GM12873 (cell line): ENCODE measurements around the gene RAB24.

Experiments
- CTCF ChIP-seq: IDR thresholded peaks from 2 replicates; pipeline ENCODE4 v1.5.1; 2012; ENCODE audit warnings: low read depth, mild to moderate bottlenecking, moderate library complexity, low read length, control low read depth; ENCODE audit not compliant: insufficient read depth; ENCODE audit errors: missing control alignments

RAB24 gene

GRCh38 chr5:177308740-177309139, 5.2 kb upstream of the RAB24 start:
- no peak for TF ChIP-seq CTCF

- TF ChIP-seq CTCF = no peak
These were observed 4.2 kb upstream of the RAB24 start for GRCh38 chr5:177307544-177308363.

- TF ChIP-seq CTCF = no peak
These were observed 3.4 kb upstream of the RAB24 start for GRCh38 chr5:177306674-177307543.

GRCh38 chr5:177304392-177305119, 1.0 kb upstream of the RAB24 start:
- TF ChIP-seq CTCF = no peak

GRCh38 chr5:177303925-177304391, 439 bp upstream of the RAB24 start:
- TF ChIP-seq CTCF = no peak

- TF ChIP-seq CTCF = peak; percentile 48
These were observed 987 bp downstream of the RAB24 start for GRCh38 chr5:177302354-177303110.
